Renal cortex interstitium (tissue), 15 donors: ENCODE measurements around the gene STAT2. TPM values are rescaled to one million over a fixed set of nuclear protein-coding genes. Genes with fewer than 3 reads are reported as not detected.
A peak's percentile ranks its signal among the peaks of the same experiment; 100 is the strongest.
"Not testable (repeated sequence)": the region's sequence is repeated elsewhere in the genome, so short reads cannot be mapped to it uniquely, and the experiment has no call there.

Experiments
- DNase-seq, 11 donors: peaks; one replicate each; pipeline ENCODE4 v3.0.0-alpha.2; 2013; ENCODE audit warnings: low read depth in 9 of 11, low spot score in 4 of 11; ENCODE audit errors: extremely low read depth in 1 of 11
- long read RNA-seq, 16 experiments: transcript quantifications; one replicate each; lab custom pipeline, GENCODE V29; 2026
- polyA plus RNA-seq, 3 donors: library from polyadenylated mRNA; unstranded; fragments of 120-200 nt; gene quantifications; one replicate each; pipeline ENCODE4 v1.2.1, GENCODE V29; 2013; ENCODE audit not compliant: insufficient read length in 3 of 3

Gene STAT2
- polyA plus RNA-seq, result 100 to 1,000 TPM in 1 of 3 donors, 10 to 100 TPM in 2; 84.6 to 152 (median 96.8) TPM
- long read RNA-seq, donor 1, partial matches to known transcripts, result 0 of 1 reads
- long read RNA-seq, donor 1, other reads (novel, unspliced or antisense), result 0 of 1 reads
- long read RNA-seq, donor 2, result 0 reads
- long read RNA-seq, donor 3, partial matches to known transcripts, result 0 of 1 reads
- long read RNA-seq, donor 3, other reads (novel, unspliced or antisense), result 0 of 1 reads
- long read RNA-seq, donor 4, partial matches to known transcripts, result 0 of 2 reads
- long read RNA-seq, donor 4, other reads (novel, unspliced or antisense), result 0 of 2 reads
- long read RNA-seq, donor 5, result 0 reads
- long read RNA-seq, donor 6, partial matches to known transcripts, result 0 of 2 reads
- long read RNA-seq, donor 6, other reads (novel, unspliced or antisense), result 0 of 2 reads
- long read RNA-seq, donor 7, result 0 reads
- long read RNA-seq, donor 8, result 0 reads
- long read RNA-seq, donor 9, partial matches to known transcripts, result 0 of 2 reads
- long read RNA-seq, donor 9, other reads (novel, unspliced or antisense), result 0 of 2 reads
- long read RNA-seq, donor 10, result 0 reads
- long read RNA-seq, donor 11, partial matches to known transcripts, result 0 of 2 reads
- long read RNA-seq, donor 11, other reads (novel, unspliced or antisense), result 0 of 2 reads
- long read RNA-seq, donor 12, partial matches to known transcripts, result 0 of 2 reads
- long read RNA-seq, donor 12, other reads (novel, unspliced or antisense), result 0 of 2 reads
- long read RNA-seq, donor 13, result 0 reads
- long read RNA-seq, donor 14, result 0 reads
- long read RNA-seq, donor 15, partial matches to known transcripts, result 0 of 3 reads
- long read RNA-seq, donor 15, other reads (novel, unspliced or antisense), result 0 of 3 reads
- long read RNA-seq, donor 16, partial matches to known transcripts, result 0 of 2 reads
- long read RNA-seq, donor 16, other reads (novel, unspliced or antisense), result 0 of 2 reads

- peak; percentile 97 to 100 (median 99) for DNase-seq
Observed at GRCh38 chr12:56359851-56360767, at the start of gene STAT2. Gene STAT2, minus strand, starts transcription at chr12:56360107. Its CDS starts 3,536 bp downstream, at chr12:56356571.

GRCh38 chr12:56408799-56409417, 49.0 kb upstream of the STAT2 start:
- DNase-seq, result no peak

GRCh38 chr12:56404227-56404626, 44.3 kb upstream of the STAT2 start:
- not testable (repeated sequence) for DNase-seq

GRCh38 chr12:56401612-56402011, 41.7 kb upstream of the STAT2 start:
- not testable (repeated sequence) for DNase-seq

GRCh38 chr12:56401125-56401524, 41.2 kb upstream of the STAT2 start:
- DNase-seq, result not testable (repeated sequence)

GRCh38 chr12:56399466-56399865, 39.6 kb upstream of the STAT2 start:
- not testable (repeated sequence) for DNase-seq

- no peak for DNase-seq
Observed at GRCh38 chr12:56398324-56398723, 38.4 kb upstream of the STAT2 start.

GRCh38 chr12:56392331-56392730, 32.4 kb upstream of the STAT2 start:
- DNase-seq, result no peak

- DNase-seq, result no peak
Observed at GRCh38 chr12:56391721-56392120, 31.8 kb upstream of the STAT2 start.

- peak in 5 of 11 donors; percentile 24 to 39 (median 30) for DNase-seq
Observed at GRCh38 chr12:56389412-56389811, 29.5 kb upstream of the STAT2 start.

GRCh38 chr12:56387152-56387736, 27.3 kb upstream of the STAT2 start:
- DNase-seq, result peak in 7 of 11 donors; percentile 23 to 43 (median 34)

GRCh38 chr12:56385873-56386272, 26.0 kb upstream of the STAT2 start:
- DNase-seq, result no peak

GRCh38 chr12:56382611-56383010, 22.7 kb upstream of the STAT2 start:
- DNase-seq, result no peak

- no peak for DNase-seq
Observed at GRCh38 chr12:56377989-56378316, 18.0 kb upstream of the STAT2 start.

GRCh38 chr12:56377310-56377988, 17.5 kb upstream of the STAT2 start:
- no peak for DNase-seq

GRCh38 chr12:56375598-56376434, 15.9 kb upstream of the STAT2 start:
- DNase-seq, result no peak
